HepG2 (cell line): ENCODE measurements around the gene SAP25. TPM values are rescaled to one million over a fixed set of nuclear protein-coding genes. Genes with fewer than 3 reads are reported as not detected.

Experiments
- GATAD2A ChIP-seq: IDR thresholded peaks from 2 replicates; pipeline ENCODE4 v1.6.1; 2016
- HMG20A ChIP-seq: IDR thresholded peaks from 2 replicates; pipeline ENCODE4 v1.6.1; 2016; ENCODE audit warnings: borderline replicate concordance
- ISL2 ChIP-seq: sonication (generic); formaldehyde crosslinking; IDR thresholded peaks from 2 replicates; pipeline ENCODE4 v1.5.0; 2020; ENCODE audit warnings: missing genetic modification reagents
- MEIS2 ChIP-seq: sonication (generic); formaldehyde crosslinking; IDR thresholded peaks from 2 replicates; pipeline ENCODE4 v1.9.0; 2021; ENCODE audit warnings: mild to moderate bottlenecking, missing genetic modification reagents
- NCOA2 ChIP-seq: sonication (generic); formaldehyde crosslinking; IDR thresholded peaks from 2 replicates; pipeline ENCODE4 v1.8.0; 2022; ENCODE audit warnings: inconsistent platforms
- PATZ1 ChIP-seq: sonication (generic); formaldehyde crosslinking; IDR thresholded peaks from 2 replicates; pipeline ENCODE4 v1.4.0; 2020; ENCODE audit warnings: missing genetic modification reagents
- POLR2G ChIP-seq: fragments of 200-400 bp; formaldehyde crosslinking; IDR thresholded peaks from 2 replicates; pipeline ENCODE4 v1.6.1; 2018; ENCODE audit warnings: mild to moderate bottlenecking, low read depth, low read length, moderate library complexity
- PRPF4 ChIP-seq: fragments of 200-400 bp; formaldehyde crosslinking; IDR thresholded peaks from 2 replicates; pipeline ENCODE4 v1.6.1; 2016; ENCODE audit warnings: low read length, low read depth; ENCODE audit not compliant: poor library complexity, severe bottlenecking
- RCOR2 ChIP-seq: IDR thresholded peaks from 2 replicates; pipeline ENCODE4 v1.6.1; 2016; ENCODE audit warnings: missing biosample characterization, missing genetic modification reagents
- SOX13 ChIP-seq, 3 experiments: fragments of 450-650 bp in 1 of 3; sonication (generic) in 1 of 3; formaldehyde crosslinking in 1 of 3; IDR thresholded peaks in 2 of 3; conservative IDR thresholded peaks in 1 of 3; 2 replicates each; pipeline versions ENCODE4 v1.5.0 to v1.6.1; 2016 to 2020; ENCODE audit warnings: antibody characterized with exemption in 1 of 3, mild to moderate bottlenecking in 1 of 3, missing compliant biosample characterization in 1 of 3, missing genetic modification reagents in 1 of 3, moderate library complexity in 1 of 3
- TCF7 ChIP-seq: sonication (generic); IDR thresholded peaks from 2 replicates; pipeline ENCODE4 v1.6.1; 2016; ENCODE audit warnings: antibody characterized with exemption, low read depth
- ZNF34 ChIP-seq: sonication (generic); formaldehyde crosslinking; IDR thresholded peaks from 2 replicates; pipeline ENCODE4 v1.4.0; 2020; ENCODE audit warnings: mild to moderate bottlenecking, missing genetic modification reagents, borderline replicate concordance
- ZNF749 ChIP-seq: sonication (generic); formaldehyde crosslinking; IDR thresholded peaks from 2 replicates; pipeline ENCODE4 v1.8.0; 2022; ENCODE audit warnings: mild to moderate bottlenecking, missing genetic modification reagents, moderate library complexity, borderline replicate concordance
- ZNF75D ChIP-seq: sonication (generic); formaldehyde crosslinking; IDR thresholded peaks from 2 replicates; pipeline ENCODE4 v1.8.1; 2023; ENCODE audit warnings: missing genetic modification reagents, mild to moderate bottlenecking, borderline replicate concordance
- polyA plus RNA-seq, 8 experiments: library from polyadenylated mRNA; depleted of rRNA in 3 of 8; stranded (reverse) in 7 of 8; unstranded in 1 of 8; fragments of >200 nt; fragmentation: Illumina TruSeq in 4 of 8; extraction: Trizol in 4 of 8; gene quantifications; 2 replicates each; pipeline versions ENCODE4 v1.2.1 to v1.2.3, GENCODE V29; 2011 to 2016; ENCODE audit warnings: low read depth in 4 of 8, missing spikeins in 1 of 8, mixed read lengths in 1 of 8; ENCODE audit not compliant: insufficient read depth in 1 of 8
- total RNA-seq, 5 experiments: library from RNA; depleted of rRNA; stranded (reverse); fragments of >200 nt; fragmentation: Illumina TruSeq; extraction: Trizol; gene quantifications; 2 replicates each; pipeline ENCODE4 v1.2.3, GENCODE V29; 2016; ENCODE audit warnings: low read depth in 1 of 5
- TF ChIP-seq, protein P1 (sequence below), 2 experiments: fragments of 450-650 bp in 1 of 2; sonication (generic) in 1 of 2; formaldehyde crosslinking in 1 of 2; IDR thresholded peaks; 2 replicates each; pipeline versions ENCODE4 v1.6.1 to v1.8.0; 2016 to 2022; ENCODE audit warnings: antibody characterized with exemption in 1 of 2, mild to moderate bottlenecking in 1 of 2, missing genetic modification reagents in 1 of 2
- TF ChIP-seq, protein P2 (sequence below): sonication (generic); formaldehyde crosslinking; IDR thresholded peaks from 2 replicates; pipeline ENCODE4 v1.4.0; 2020; ENCODE audit warnings: missing genetic modification reagents

SAP25 gene
- total and polyA plus RNA-seq, 2 of the 13 experiments (the other 11 are each of a cell fraction or from before 2014, with no cell fraction given) = 0.15 to 0.20 TPM

DNA sequence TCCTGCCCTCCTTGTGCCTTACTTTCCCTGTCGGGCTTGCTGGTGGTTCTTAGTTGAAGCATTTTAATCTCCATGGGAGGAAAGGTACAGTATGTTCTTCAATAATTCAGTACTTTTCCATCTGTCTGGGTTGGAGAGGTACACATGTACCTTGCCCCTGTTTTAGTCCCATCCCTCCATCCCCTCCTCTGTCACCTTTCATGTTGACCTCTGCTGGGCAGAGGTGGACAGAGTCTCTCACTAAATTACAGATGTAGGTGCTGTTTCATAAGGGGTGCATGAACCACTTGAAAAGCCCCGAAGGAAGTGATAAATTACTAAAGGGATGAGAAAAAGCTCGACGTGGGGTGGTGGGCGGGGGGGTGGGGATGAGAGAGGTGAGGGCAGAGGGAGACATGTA, 29.3 kb downstream of the SAP25 start (continued):
- TF ChIP-seq POLR2G (peak; percentile 52; the same call in 1 of the 2 replicates), SOX13 (IDR thresholded peaks at IDR 0.05) (0 out of 2 replicates have a peak, but pooled peaks have one; percentile 9), SOX13 (CRISPR knock-in tag; conservative IDR thresholded peaks at IDR 0.05 in 1 of 2, IDR thresholded peaks at IDR 0.05 in 1 of 2) (peak in 1 of 2 experiments; percentile 64; a peak in 2 of 4 replicates), HMG20A (CRISPR knock-in tag) (no peak), GATAD2A (CRISPR knock-in tag) (peak; percentile 42; the same call in 1 of the 2 replicates), ZNF75D (CRISPR knock-in tag) (no peak), ZNF34 (CRISPR knock-in tag) (no peak), MEIS2 (0 out of 2 replicates have a peak, but pooled peaks have one; percentile 62), NCOA2 (CRISPR knock-in tag) (peak; percentile 77), PRPF4 (no peak), PATZ1 (CRISPR knock-in tag) (peak; percentile 71), ZNF749 (CRISPR knock-in tag) (0 out of 2 replicates have a peak, but pooled peaks have one; percentile 42), RCOR2 (CRISPR knock-in tag) (peak; percentile 66), TCF7 (peak; percentile 79), ISL2 (CRISPR knock-in tag) (peak; percentile 52; the same call in 1 of the 2 replicates)
- TF ChIP-seq, protein P1, sequence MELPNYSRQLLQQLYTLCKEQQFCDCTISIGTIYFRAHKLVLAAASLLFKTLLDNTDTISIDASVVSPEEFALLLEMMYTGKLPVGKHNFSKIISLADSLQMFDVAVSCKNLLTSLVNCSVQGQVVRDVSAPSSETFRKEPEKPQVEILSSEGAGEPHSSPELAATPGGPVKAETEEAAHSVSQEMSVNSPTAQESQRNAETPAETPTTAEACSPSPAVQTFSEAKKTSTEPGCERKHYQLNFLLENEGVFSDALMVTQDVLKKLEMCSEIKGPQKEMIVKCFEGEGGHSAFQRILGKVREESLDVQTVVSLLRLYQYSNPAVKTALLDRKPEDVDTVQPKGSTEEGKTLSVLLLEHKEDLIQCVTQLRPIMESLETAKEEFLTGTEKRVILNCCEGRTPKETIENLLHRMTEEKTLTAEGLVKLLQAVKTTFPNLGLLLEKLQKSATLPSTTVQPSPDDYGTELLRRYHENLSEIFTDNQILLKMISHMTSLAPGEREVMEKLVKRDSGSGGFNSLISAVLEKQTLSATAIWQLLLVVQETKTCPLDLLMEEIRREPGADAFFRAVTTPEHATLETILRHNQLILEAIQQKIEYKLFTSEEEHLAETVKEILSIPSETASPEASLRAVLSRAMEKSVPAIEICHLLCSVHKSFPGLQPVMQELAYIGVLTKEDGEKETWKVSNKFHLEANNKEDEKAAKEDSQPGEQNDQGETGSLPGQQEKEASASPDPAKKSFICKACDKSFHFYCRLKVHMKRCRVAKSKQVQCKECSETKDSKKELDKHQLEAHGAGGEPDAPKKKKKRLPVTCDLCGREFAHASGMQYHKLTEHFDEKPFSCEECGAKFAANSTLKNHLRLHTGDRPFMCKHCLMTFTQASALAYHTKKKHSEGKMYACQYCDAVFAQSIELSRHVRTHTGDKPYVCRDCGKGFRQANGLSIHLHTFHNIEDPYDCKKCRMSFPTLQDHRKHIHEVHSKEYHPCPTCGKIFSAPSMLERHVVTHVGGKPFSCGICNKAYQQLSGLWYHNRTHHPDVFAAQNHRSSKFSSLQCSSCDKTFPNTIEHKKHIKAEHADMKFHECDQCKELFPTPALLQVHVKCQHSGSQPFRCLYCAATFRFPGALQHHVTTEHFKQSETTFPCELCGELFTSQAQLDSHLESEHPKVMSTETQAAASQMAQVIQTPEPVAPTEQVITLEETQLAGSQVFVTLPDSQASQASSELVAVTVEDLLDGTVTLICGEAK (IDR thresholded peaks at IDR 0.05) = no peak
- TF ChIP-seq, protein P1 (CRISPR knock-in tag; IDR thresholded peaks at IDR 0.05) = no peak
- TF ChIP-seq, protein P2, sequence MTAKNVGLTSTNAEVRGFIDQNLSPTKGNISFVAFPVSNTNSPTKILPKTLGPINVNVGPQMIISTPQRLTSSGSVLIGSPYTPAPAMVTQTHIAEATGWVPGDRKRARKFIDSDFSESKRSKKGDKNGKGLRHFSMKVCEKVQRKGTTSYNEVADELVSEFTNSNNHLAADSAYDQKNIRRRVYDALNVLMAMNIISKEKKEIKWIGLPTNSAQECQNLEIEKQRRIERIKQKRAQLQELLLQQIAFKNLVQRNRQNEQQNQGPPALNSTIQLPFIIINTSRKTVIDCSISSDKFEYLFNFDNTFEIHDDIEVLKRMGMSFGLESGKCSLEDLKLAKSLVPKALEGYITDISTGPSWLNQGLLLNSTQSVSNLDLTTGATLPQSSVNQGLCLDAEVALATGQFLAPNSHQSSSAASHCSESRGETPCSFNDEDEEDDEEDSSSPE = peak; percentile 26; the same call in 1 of the 2 replicates
